Measurements from ENCODE around the gene CACTIN.
"Not testable (repeated sequence)": the region's sequence is repeated elsewhere in the genome, so short reads cannot be mapped to it uniquely, and the experiment has no call there.

CACTIN gene

GRCh38 chr19:3570042-3570441 is 56.5 kb downstream of the CACTIN start:
- not testable (repeated sequence) for DNase-seq (ENCODE audit: low read depth in 2 of 2)

- no peak for DNase-seq (ENCODE audit: low read depth in 2 of 2)
These were observed 61.5 kb downstream of the CACTIN start for GRCh38 chr19:3565139-3565538.

- DNase-seq (ENCODE audit: low read depth in 2 of 2), result no peak
These were observed 62.7 kb downstream of the CACTIN start for GRCh38 chr19:3563709-3564524.

All from stimulated activated CD4-positive, alpha-beta T cell treated with anti-CD3 and anti-CD28 coated beads, Interleukin-12 subunit alpha, Interleukin-12 subunit beta, amount 100 ng/mL, for 24 hours (primary cell).